GM12872 (cell line): ENCODE results near the gene AHRR.

Experiments used
- CTCF ChIP-seq: IDR thresholded peaks from 3 replicates; pipeline ENCODE4 v1.5.1; 2011; ENCODE audit warnings: low read depth, mild to moderate bottlenecking, low read length, moderate library complexity; ENCODE audit not compliant: insufficient read depth

AHRR gene

DNA sequence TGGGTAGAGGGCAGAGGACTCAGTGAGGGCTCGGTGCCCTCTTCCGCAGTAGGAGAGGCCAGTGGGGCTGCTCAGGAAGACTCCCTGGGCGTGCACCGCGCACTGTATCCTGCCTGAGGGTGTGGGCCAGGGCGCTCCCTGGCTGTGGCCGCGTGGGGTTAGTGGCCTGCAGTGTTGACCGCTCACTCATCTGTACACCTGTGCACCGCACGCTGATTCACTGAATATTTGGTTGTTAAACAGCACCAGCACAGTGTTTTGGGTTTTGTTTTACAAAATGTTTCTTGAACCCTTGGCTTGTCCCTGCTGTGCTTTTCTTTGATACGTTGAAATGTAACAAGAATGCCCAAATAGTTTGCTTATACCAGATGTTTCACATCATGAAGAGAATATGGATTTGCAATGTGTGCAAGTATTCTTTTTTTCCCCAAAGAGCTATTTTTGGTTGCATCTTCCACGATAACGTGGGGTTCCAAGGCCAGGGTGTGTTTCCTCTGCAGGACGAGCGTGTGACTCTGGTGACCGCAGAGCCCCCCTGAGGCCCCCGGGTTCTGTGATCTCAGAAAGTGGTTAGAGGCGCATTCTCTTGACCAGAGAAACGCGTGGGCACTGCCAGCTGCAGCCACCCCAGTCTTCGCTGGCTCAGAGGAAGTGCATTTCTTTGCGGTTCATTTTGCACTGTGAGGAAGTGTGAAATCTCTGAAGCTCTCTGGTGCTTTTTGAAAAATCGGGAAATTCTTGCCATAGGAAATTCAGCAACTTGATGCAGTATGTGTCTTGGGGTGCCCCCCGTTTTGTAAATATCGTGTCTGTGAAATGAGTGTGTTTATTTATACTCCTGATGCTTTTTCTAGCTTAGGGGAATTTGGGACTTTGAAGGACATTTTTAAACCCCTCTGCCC, 46.9 kb downstream of the AHRR start:
- TF ChIP-seq CTCF, result no peak

DNA sequence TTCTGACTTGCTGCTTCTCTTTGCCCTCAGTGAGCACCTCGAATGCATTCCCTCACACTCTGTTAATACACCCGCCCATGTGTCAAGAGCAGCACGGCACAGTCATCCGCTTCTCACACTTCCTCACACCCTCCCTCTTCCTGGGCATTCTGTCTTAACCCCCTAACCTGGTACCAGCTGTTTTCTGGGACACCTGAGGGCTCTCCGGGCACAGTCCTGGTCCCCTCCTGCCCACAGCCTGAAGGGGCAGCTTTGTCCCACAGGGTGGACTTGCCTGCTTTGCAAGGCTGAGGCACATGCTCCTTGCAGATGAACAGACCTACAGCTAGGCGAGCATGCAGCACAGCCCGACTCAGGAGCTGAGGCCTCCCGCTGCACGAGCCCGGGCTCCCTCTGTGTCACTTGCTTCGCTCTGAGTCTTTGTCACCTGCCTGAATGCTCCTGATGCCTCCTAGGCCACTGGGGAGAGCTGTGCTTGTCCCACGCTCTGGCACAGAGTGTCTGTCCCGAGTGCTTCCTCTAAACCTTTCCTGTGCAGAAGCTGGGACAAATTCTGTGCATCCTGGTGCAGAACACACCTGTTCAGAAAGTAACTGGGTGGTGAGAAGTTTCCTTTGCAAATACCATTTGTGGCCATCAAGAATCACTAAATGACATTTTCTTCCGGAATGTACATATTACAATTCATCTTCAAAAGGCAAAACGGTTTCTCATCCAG, 47.8 kb downstream of the AHRR start:
- TF ChIP-seq CTCF, result no peak

DNA sequence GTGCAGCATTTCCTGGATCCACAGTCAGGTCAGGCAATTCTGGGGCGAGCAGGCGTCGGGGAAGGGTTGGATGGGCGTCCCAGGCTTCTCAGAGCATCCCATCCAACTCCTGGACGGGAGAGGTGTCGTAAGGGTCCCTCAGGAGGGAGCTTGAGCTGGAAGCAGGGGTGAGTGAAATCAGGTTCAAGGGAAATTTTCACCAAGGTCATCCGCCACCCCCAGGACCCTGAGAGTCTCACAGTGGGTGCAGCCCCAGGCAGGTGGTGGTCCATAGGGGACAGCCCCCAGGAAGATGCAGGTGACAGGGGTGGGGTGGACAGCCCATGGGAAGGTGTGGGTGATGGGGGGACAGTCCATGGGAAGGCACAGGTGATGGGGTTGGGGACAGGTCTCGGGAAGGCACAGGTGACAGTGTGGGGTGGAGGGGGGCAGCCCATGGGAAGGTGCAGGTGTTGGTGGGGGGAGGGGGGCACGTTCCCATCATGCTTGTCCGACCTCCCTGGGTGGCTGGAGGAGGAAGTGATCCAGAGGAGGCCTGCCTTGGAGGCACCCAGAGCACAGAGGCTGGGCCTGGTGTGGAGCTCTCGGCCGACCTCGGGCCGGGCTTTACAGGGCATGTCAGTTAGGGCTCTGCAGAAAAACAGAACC, 48.9 kb downstream of the AHRR start:
- no peak for TF ChIP-seq CTCF

- no peak for TF ChIP-seq CTCF
Measured at GRCh38 chr5:370959-371810, 49.7 kb downstream of the AHRR start.

DNA sequence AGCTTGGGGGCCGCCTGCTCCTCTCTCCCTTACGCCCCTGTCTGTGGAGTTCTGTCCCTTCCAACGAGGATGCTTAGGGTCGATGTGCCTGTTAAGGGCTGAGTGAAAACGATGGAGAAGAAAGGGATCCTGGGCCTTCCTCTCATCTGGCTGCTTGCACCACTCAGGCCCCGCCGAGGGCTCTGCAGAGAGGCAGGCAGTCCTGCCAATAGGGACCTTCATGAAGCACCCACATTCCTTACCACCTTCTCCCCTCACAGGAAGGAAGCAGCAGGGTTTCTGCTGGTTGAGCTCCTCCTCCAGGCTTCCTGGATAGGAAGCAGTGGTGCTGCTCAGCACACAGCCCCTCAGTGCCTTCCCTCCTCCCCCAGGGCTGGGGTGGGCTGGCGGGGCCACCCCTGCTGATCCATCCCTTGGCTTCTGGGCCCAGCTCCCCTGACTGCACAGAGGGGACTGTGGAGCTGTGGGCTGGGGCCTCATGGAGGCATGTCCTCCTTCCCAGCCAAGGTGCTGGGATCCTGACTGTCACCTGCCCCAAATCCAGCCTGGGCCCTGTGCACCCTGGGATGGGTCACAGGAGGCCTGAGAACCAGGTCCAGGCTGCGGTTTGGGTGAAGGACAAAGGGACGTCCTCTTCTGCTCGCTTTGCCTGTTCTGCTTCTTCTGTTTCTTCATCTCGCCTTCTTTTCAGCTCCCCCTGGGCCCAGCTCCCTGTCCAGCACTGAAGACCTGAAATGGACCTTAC, 50.5 kb downstream of the AHRR start:
- TF ChIP-seq CTCF, result no peak

DNA sequence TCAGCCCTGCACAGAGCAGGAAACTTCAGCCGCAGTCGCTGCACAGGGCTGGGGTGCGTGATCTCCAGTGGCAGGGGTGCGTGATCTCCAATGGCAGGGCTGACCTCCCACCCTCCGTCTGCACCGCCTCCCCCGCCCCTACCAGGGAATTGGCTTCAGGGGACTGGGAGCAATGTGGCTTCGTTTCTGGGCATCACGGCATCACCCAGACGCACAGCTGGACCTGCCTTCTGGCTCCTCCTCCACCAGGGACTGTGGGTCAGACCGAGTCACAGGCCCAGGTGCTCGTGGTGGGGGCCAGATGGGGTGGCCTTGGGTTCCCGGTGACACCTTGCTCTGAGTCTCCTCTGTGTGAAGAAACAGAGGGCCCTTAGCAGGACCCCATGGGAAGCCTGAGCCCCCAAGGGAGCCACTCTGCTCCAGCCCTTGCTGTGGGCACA, 51.1 kb downstream of the AHRR start:
- no peak for TF ChIP-seq CTCF
